UCSD-AML1 (cell line): ENCODE measurements around the gene TTC21A.
"Not testable (repeated sequence)": the region's sequence is repeated elsewhere in the genome, so short reads cannot be mapped to it uniquely, and the experiment has no call there.

Experiments
- DNase-seq: peaks from one replicate; lab custom pipeline; 2025; ENCODE audit not compliant: unreplicated experiment; lab: John Stamatoyannopoulos, UW

Gene TTC21A

DNA sequence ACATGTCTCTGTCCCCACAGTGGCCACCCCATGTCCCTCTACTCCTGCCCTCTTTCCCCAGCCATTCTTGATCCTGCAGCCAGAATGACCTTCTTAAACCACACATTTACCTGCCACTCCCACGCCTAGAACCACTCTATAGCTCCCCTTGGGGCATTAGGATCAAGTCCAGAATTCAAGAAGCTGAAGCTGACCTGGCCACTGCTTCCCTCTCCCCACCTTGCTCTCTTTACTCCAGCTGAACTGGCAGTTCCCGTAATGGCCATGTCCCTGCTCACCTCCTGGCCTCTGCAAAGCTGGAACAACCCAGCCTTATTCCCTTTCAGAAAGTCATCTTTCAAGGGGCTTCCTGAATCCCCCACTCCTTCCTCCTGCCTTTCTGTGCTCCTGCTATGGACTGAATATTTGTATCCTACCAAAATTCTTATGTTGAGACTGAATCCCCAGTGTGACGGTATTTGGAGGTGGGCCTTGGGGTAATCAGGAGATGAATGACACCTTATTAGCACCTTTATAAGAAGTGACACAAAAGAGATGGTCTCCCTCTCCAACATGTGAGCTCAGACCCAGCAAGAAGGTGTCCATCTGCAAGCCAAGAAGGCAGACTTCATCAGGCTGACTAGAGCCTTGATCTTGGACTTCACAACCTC lies 42.1 kb downstream of the TTC21A start:
- DNase-seq, result no peak

- no peak for DNase-seq
These were observed 42.8 kb downstream of the TTC21A start for GRCh38 chr3:39150148-39150802.

DNA sequence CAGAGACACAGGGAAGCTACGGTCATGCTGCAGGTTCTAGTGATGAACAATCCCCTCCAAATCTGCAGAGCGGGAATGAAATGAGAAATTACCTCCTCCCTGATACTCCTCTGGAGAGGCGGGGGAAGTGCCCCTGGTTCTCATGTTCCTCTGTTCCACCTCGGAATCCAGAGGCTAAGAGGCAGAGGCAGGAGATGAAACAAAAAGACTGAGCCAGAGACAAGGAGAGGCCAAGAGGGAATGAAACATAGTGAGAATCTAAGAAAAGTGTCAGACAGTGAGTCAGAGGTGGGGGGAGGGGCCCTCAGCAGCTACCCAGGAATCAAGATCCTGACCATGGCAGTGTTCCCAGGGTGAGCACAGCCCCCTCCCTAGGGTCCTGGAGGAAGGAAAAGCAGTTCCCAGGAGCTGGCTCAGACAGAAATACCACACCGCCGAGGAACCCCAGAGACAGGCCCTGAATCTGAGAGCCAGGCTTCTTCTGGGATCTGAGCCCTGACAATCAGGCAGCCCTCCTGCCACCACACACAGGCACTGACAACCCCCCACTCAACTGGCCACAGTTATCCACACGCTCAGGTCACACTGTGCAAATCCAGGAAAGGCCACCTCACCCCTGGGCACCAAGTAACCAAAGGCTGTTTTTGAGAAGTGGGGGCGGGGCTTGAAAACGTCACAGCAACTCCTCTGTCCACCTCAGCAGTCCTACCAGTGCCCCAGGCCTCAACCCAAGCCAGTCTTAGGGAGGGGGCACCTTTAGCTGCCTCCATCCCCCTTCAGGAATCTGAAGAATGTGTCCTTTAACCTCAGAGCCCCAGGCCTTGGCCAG lies 43.5 kb downstream of the TTC21A start:
- DNase-seq, result peak; percentile 54

- no peak for DNase-seq
These were observed 46.4 kb downstream of the TTC21A start for GRCh38 chr3:39153977-39154279.

DNA sequence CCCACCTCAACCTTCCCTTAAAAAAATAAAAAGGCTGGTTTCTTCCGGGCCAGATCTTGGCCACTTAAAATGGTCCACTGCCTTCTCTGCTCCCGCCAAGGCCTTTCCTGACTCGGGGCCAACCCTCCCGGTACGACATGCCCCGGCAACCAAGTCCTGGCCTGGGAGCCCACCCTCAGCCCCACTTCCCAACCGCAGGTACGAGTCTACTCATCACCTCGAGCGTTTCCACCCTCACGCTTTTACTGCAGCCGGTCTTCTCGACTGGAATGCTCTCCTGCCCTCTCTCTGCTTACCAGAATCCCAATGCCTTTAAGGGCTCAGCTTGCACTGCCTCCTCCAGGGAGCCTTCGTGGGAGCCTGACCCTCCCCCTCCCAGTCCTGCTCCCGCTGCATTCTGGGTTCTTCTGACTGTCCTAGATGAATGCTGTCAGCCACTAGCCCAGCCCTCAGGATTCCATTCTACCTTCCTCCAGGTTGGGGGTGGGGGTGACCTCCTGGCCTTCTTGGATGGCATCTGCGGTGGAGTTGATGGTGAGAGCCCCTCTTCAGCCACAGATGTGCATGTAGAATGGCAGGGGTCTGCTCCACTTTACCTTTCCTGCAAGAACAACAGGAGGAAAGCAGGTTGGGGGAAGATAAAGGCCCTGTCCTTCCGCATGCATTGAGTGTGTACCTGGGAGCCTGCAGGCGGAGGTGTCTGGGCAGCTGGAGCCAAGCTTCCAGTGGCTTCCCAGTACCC lies 47.0 kb downstream of the TTC21A start:
- DNase-seq, result no peak

GRCh38 chr3:39156421-39156820 lies 48.9 kb downstream of the TTC21A start:
- no peak for DNase-seq

DNA sequence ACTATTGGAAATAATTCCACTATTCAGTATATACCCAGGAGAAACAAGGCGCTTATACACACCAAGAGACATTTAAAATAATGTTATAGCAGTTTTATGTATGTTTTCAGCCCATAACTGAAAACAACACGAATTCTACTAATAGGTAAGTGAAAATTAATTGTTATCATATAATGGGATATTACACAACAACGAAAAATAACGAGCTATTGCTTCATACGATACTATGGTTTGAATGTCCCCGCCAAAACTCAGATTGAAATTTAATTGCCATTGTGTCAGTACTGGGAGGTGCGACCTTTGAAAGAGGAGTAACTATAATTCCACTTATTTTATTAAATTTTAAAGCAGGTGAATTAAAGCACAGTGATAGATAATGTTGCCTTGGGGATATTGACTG lies 49.9 kb downstream of the TTC21A start:
- DNase-seq, result no peak

GRCh38 chr3:39158148-39158715 lies 50.8 kb downstream of the TTC21A start:
- no peak for DNase-seq

DNA sequence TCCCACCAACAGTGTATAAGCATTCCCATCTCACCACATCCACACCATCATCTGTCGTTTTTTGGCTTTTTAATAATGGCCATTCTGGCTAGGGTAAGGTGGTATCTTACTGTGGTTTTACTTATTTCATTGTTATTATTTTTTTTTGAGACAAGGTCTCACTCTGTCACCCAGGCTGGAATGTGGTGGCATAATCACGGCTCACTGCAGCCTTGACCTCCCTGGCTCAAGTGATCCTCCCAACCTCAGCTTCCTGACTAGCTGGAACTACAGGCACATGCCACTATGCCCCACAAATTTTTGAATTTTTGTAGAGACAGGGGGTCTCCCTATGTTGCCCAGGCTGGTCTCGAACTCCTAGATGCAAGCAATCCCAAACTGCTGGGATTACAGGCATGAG lies 56.9 kb downstream of the TTC21A start:
- DNase-seq, result no peak

GRCh38 chr3:39165518-39165917 lies 58.0 kb downstream of the TTC21A start:
- DNase-seq, result no peak

DNA sequence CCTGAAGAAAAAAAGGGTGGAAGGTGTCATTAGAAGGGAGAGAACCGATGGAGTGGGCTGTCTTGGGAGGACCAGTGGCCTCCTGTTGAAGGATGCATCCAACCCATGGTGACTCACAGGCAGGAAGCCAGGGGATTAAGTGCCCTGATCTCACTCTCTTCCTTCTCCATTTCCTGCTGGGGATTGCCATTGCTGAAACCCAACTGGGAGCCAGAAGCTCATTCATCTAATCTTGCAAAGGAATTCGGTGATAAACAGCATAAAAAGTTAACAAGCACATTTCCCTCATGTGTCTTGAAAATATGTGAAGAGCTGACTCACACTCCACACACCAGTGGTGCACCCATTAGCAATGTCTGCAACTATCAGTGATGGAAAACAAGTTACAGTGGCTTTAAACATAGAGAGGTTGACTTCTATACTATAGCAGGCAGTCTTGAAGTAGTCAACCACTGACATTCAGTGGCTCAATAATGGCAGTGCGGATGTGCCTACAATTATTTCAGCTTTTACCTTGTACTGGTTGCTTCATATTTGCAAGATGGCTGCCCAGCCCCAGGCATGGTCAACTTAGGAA lies 58.7 kb downstream of the TTC21A start:
- no peak for DNase-seq

GRCh38 chr3:39166932-39167532 lies 59.6 kb downstream of the TTC21A start:
- DNase-seq, result no peak

- no peak for DNase-seq
These were observed 60.8 kb downstream of the TTC21A start for GRCh38 chr3:39168156-39168780.

- DNase-seq, result no peak
These were observed 62.2 kb downstream of the TTC21A start for GRCh38 chr3:39169712-39170111.

DNA sequence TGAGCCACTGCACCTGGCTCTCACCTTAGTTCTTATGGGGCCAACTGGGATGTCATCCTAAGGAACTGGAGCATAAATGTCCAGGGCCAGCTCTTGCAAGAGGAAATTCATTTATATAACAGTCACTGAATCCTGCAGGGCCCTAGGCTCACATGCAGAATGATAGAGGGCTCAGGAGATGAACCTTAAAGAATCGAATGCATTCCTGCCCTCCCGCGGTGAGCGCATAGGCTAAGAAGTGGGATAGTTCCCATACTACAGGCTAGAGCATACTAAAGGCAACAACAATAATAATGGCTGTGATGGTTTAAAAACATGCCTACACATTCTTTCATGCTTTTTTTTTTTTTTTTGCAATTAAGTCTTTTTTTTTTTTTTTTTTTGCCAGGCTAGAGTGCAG lies 63.0 kb downstream of the TTC21A start:
- no peak for DNase-seq

GRCh38 chr3:39170877-39171276 lies 63.4 kb downstream of the TTC21A start:
- DNase-seq, result not testable (repeated sequence)

GRCh38 chr3:39171860-39172259 lies 64.4 kb downstream of the TTC21A start:
- no peak for DNase-seq

DNA sequence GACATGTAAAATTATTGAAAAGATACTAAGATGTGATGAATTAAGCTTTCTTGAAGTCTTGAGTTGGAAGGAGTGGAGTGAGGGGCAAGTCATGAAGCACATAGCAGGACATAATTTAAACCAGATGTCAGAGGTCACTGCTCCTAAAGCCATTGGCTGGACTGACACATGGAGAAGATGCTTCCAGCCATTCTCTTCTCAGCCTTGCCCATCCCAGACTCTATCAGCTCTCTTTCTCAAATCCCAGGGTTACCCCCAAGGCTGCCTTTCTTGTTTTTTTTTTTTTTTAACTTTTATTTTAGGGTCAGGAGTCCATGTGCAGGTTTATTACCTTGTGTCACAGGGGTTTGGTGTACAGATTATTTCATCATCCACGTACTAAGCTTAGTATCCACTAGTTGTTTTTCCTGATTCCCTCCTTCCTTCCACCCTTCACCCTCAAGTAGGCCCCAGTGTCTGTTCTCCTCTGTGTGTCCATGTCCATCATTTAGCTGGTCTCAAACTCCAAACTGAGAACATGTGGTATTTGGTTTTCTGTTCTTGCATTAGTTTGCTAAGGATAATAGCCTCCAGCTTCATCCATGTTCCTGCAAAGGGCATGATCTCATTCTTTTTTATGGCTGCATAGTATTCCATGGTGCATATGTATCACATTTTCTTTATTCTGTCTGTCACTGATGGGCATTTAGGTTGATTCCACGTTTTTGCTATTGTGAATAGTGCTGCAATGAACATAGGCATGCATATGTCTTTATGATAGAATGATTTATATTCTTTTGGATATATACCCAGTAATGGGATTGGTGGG lies 66.0 kb downstream of the TTC21A start:
- no peak for DNase-seq

DNA sequence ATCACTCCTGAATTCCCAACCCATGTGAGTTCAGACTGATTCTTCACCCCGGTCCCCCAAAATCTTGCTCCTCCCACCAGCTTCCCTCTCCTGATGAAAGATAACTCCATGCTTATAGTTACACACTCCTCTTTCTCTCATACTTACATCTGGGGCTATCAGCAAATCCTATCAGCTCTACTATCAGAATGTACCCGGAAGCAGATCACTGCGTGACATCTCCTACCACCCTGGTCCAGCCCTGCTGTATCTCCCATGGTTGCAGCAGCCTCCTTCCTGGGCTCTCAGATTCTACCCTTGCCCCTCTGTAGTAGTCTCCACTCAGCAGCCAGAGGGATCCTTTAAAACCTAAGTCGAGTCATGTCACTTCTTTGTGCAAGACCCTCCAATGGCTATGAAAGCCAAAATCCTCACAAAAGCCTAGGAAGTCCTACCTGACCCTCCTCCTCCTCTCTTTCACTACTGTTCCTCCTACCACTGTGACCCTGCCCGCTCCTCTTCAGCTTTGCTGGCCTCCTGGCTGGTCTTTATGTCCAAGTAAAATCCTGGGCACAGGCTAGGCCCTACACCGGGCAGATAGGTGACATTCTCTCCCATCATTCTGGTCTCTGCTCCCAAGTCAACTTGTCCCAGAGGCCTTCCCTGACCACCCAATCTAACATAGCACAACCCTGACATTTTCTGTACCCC lies 68.7 kb downstream of the TTC21A start:
- DNase-seq, result no peak
